NT2/D1 (cell line): ENCODE measurements around the gene AMN.
"Not testable (repeated sequence)": the region's sequence is repeated elsewhere in the genome, so short reads cannot be mapped to it uniquely, and the experiment has no call there.

Experiments
- DNase-seq: peaks from one replicate; pipeline ENCODE4 v3.0.0-alpha.2; 2011; ENCODE audit warnings: low read depth, low spot score
- H3K27me3 ChIP-seq: 2 replicates; pipeline ENCODE4 v1.6.0; 2011; ENCODE audit warnings: mild to moderate bottlenecking; ENCODE audit not compliant: insufficient read length, insufficient read depth
- H3K36me3 ChIP-seq: 2 replicates; pipeline ENCODE4 v1.6.1; 2011; ENCODE audit warnings: mild to moderate bottlenecking, low read length, mixed read lengths; ENCODE audit not compliant: insufficient read depth, insufficient read length
- H3K4me1 ChIP-seq: 2 replicates; pipeline ENCODE4 v1.5.1; 2011; ENCODE audit not compliant: insufficient read depth, insufficient read length
- H3K4me3 ChIP-seq: 2 replicates; pipeline ENCODE4 v1.5.1; 2011; ENCODE audit warnings: low read depth; ENCODE audit not compliant: insufficient read length
- H3K9ac ChIP-seq: 2 replicates; pipeline ENCODE4 v1.6.0; 2011; ENCODE audit warnings: low read depth; ENCODE audit not compliant: insufficient read length
- H3K9me3 ChIP-seq: 2 replicates; pipeline ENCODE4 v1.5.1; 2011; ENCODE audit warnings: mild to moderate bottlenecking, low read length; ENCODE audit not compliant: insufficient read depth
- SUZ12 ChIP-seq: IDR thresholded peaks from 2 replicates; pipeline ENCODE4 v1.6.1; 2011; ENCODE audit not compliant: insufficient read length, insufficient read depth; ENCODE audit errors: extremely low read depth
- YY1 ChIP-seq: IDR thresholded peaks from 2 replicates; pipeline ENCODE4 v1.6.1; 2011; ENCODE audit not compliant: insufficient read length, insufficient read depth
- ZNF274 ChIP-seq: IDR thresholded peaks from 2 replicates; pipeline ENCODE4 v1.6.1; 2011; ENCODE audit warnings: mild to moderate bottlenecking, low read depth, low read length

The AMN gene

GRCh38 chr14:102922490-102923200, at the start of gene AMN:
Gene AMN, plus strand, starts transcription at chr14:102922663. Its CDS starts 26 bp downstream, at chr14:102922689.
- H3K9me3 ChIP-seq: no peaks in the 10 kb centered on the region
- no peak for DNase-seq
- H3K36me3 ChIP-seq: no peaks in the 10 kb centered on the region
- no peak for TF ChIP-seq ZNF274
- TF ChIP-seq SUZ12: no peak
- TF ChIP-seq YY1: no peak
- H3K4me1 ChIP-seq: peaks cover 10% of the 10 kb centered on the region
- H3K9ac ChIP-seq: no peak within 1 kb of the TSS
- H3K4me3 ChIP-seq: no peak within 1 kb of the TSS
- peaks cover 12% of the 10 kb centered on the region for H3K27me3 ChIP-seq

GRCh38 chr14:102873131-102873530, 49.3 kb upstream of the AMN start:
- Histone ChIP-seq H3K9ac (no peak overlapping the region), H3K36me3 (peaks cover 55% of the 10 kb centered on the region), H3K9me3 (no peaks in the 10 kb centered on the region), H3K27me3 (no peaks in the 10 kb centered on the region), H3K4me3 (no peak overlapping the region), H3K4me1 (no peaks in the 10 kb centered on the region)
- no peak for DNase-seq
- TF ChIP-seq SUZ12 (no peak), YY1 (no peak), ZNF274 (no peak)

- DNase-seq: no peak
- Histone ChIP-seq H3K9ac (no peak overlapping the region), H3K4me1 (no peaks in the 10 kb centered on the region), H3K36me3 (peaks cover 55% of the 10 kb centered on the region), H3K27me3 (no peaks in the 10 kb centered on the region), H3K9me3 (no peaks in the 10 kb centered on the region), H3K4me3 (no peak overlapping the region)
- TF ChIP-seq SUZ12 (no peak), ZNF274 (no peak), YY1 (no peak)
These were observed 48.9 kb upstream of the AMN start for GRCh38 chr14:102873546-102874061.

- TF ChIP-seq SUZ12: no peak
- no peak for TF ChIP-seq ZNF274
- no peak for TF ChIP-seq YY1
- Histone ChIP-seq H3K4me1 (peaks cover 4% of the 10 kb centered on the region), H3K4me3 (no peak overlapping the region), H3K9me3 (no peaks in the 10 kb centered on the region), H3K27me3 (no peaks in the 10 kb centered on the region), H3K36me3 (peaks cover 51% of the 10 kb centered on the region), H3K9ac (no peak overlapping the region)
- DNase-seq: no peak
These were observed 46.8 kb upstream of the AMN start for GRCh38 chr14:102875652-102876051.

- H3K27me3 ChIP-seq, DNase-seq, H3K4me1 ChIP-seq, H3K4me3 ChIP-seq, H3K9ac ChIP-seq, H3K9me3 ChIP-seq: not testable (repeated sequence)
- H3K36me3 ChIP-seq: peaks cover 35% of the 10 kb centered on the region
These were observed 45.0 kb upstream of the AMN start for GRCh38 chr14:102877511-102877910.

- TF ChIP-seq YY1 (no peak), ZNF274 (no peak), SUZ12 (no peak)
- Histone ChIP-seq H3K4me1 (peaks cover 4% of the 10 kb centered on the region), H3K9ac (no peak overlapping the region), H3K36me3 (peaks cover 34% of the 10 kb centered on the region), H3K4me3 (no peak overlapping the region), H3K27me3 (no peaks in the 10 kb centered on the region), H3K9me3 (no peaks in the 10 kb centered on the region)
- no peak for DNase-seq
These were observed 44.1 kb upstream of the AMN start for GRCh38 chr14:102878174-102878969.

- Histone ChIP-seq H3K4me1 (peaks cover 4% of the 10 kb centered on the region), H3K4me3 (no peak overlapping the region), H3K27me3 (no peaks in the 10 kb centered on the region), H3K9ac (no peak overlapping the region), H3K36me3 (peaks cover 31% of the 10 kb centered on the region), H3K9me3 (no peaks in the 10 kb centered on the region)
- no peak for TF ChIP-seq SUZ12
- no peak for TF ChIP-seq ZNF274
- TF ChIP-seq YY1: no peak
- DNase-seq: no peak
These were observed 43.4 kb upstream of the AMN start for GRCh38 chr14:102878970-102879460.
